NCI-H2227 (cell line): ENCODE data around the gene TRIM32.

Experiments
- DNase-seq: peaks from one replicate; lab custom pipeline; 2025; ENCODE audit not compliant: unreplicated experiment; lab: John Stamatoyannopoulos, UW

Gene TRIM32, protein sequence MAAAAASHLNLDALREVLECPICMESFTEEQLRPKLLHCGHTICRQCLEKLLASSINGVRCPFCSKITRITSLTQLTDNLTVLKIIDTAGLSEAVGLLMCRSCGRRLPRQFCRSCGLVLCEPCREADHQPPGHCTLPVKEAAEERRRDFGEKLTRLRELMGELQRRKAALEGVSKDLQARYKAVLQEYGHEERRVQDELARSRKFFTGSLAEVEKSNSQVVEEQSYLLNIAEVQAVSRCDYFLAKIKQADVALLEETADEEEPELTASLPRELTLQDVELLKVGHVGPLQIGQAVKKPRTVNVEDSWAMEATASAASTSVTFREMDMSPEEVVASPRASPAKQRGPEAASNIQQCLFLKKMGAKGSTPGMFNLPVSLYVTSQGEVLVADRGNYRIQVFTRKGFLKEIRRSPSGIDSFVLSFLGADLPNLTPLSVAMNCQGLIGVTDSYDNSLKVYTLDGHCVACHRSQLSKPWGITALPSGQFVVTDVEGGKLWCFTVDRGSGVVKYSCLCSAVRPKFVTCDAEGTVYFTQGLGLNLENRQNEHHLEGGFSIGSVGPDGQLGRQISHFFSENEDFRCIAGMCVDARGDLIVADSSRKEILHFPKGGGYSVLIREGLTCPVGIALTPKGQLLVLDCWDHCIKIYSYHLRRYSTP

GRCh38 chr9:116687074-116687753 lies at the start of gene TRIM32:
TSS of gene TRIM32 (plus strand) at chr9:116687305. CDS start at chr9:116697743, 10,438 bp downstream.
- peak; percentile 93 for DNase-seq

DNA sequence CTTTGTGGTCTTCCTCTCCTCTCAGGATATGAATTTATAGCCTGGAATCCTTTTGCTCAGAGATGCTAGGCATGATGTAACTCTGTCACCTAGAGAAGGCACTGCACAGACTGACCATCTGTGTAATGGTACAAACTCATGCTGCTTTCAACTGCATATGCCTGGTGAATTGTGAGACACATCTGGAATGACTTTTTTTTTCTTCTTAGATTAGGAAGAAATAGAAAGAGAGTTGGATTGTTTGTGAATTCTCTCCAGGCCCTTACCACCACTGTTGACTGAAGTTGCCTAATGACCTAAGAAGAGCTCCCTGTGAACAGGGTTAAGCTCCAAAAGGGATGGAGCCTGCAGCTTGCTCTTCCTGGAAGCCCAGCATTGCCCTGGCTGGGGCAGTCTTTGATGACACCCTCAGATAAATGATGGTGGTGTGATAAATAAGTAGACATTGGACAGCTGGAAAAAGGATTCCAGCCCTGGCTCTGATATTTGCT lies 47.8 kb upstream of the TRIM32 start:
- DNase-seq, result no peak

- no peak for DNase-seq
Observed at GRCh38 chr9:116641292-116642059, 45.6 kb upstream of the TRIM32 start.

GRCh38 chr9:116643691-116644090 lies 43.4 kb upstream of the TRIM32 start:
- DNase-seq, result no peak

- DNase-seq, result no peak
Observed at GRCh38 chr9:116644091-116644688, 42.9 kb upstream of the TRIM32 start.

- DNase-seq, result no peak
Observed at GRCh38 chr9:116646661-116647514, 40.2 kb upstream of the TRIM32 start.

DNA sequence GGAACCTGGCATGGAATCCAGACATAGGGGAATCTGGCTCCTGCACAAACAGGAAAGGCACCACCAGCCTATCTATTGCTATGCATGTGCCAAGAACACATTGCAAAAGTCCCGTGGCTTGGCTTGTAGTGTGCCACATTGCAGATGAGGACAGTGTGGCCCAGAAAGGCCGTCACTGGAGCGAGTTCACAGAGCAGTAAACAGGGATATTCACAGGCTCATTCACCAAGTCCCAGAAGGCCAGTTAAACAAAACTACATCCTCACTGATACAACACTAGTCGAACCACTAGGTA lies 39.6 kb upstream of the TRIM32 start:
- DNase-seq, result no peak

GRCh38 chr9:116653348-116654058 lies 33.6 kb upstream of the TRIM32 start:
- DNase-seq, result no peak

- DNase-seq, result no peak
Observed at GRCh38 chr9:116654059-116654355, 33.1 kb upstream of the TRIM32 start.

- no peak for DNase-seq
Observed at GRCh38 chr9:116656501-116656971, 30.6 kb upstream of the TRIM32 start.

DNA sequence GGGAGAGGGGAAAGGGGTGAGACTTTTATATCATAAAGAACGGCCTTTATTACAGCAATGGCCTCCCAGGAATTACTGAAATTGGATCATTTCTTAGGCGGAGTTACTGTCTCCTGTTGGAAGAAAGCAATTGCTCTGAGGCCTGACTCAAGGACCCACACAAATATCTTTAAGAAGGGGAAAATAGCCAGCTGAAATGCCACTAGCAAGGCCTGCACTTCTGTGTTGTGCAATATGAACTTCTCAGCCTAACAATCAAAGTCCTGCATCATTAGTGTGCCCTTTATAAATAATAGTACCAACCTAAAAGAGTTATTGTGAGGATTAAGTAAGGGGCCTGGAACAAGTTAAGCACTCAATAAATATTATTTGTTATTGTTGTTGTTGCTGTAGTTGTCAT lies 30.1 kb upstream of the TRIM32 start:
- no peak for DNase-seq

GRCh38 chr9:116658265-116658664 lies 28.8 kb upstream of the TRIM32 start:
- DNase-seq, result no peak

- DNase-seq, result peak; percentile 58
Observed at GRCh38 chr9:116661037-116661954, 25.8 kb upstream of the TRIM32 start.

DNA sequence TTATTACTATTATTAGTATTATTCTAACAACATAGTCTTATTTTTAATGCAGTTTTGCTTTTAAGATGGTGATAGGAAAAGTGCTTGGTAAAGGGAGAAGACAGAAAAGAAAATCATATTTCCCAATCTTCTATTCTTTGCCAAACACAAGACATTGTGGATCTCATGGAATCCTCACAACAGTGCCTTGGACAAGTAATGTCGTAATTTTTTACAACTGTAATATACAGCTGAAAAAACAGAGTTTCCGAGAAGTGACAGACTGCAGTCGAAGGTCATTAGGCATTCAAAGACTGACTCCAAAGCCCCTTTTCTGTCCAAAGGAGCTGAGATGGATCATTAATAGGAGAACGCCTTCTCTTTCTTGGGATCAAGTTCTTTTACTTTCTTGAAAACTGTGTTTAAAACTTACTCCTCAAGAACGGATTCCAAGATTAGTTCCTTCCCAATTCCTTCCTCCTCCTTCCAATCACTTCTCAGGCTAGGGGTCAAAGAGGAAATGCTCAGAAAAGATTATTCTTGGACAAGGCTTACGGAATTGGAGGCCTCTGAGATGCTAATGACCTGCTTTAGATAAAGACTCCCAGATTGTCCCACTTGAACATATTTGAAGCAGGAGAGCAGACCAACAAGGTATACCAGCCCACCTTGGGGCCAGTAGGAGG lies 24.3 kb upstream of the TRIM32 start:
- no peak for DNase-seq

DNA sequence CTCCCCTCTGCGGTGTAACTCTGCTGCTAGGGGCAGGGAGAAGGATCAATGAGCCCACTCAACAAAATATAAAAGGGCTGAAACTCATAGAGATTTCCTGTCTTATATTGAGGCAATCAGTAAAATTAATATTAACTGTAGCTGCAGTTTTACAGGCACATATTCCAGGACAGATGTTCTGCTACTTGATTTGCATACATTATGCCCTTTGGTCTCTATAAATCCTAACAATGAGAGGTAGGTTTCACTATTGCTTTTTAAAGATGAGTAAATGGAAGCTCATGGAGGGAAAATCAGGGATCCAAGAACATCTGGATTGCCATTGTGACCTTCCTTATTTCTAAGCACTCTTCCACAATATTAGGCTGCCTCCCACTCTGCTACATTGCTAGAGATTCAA lies 23.5 kb upstream of the TRIM32 start:
- no peak for DNase-seq

DNA sequence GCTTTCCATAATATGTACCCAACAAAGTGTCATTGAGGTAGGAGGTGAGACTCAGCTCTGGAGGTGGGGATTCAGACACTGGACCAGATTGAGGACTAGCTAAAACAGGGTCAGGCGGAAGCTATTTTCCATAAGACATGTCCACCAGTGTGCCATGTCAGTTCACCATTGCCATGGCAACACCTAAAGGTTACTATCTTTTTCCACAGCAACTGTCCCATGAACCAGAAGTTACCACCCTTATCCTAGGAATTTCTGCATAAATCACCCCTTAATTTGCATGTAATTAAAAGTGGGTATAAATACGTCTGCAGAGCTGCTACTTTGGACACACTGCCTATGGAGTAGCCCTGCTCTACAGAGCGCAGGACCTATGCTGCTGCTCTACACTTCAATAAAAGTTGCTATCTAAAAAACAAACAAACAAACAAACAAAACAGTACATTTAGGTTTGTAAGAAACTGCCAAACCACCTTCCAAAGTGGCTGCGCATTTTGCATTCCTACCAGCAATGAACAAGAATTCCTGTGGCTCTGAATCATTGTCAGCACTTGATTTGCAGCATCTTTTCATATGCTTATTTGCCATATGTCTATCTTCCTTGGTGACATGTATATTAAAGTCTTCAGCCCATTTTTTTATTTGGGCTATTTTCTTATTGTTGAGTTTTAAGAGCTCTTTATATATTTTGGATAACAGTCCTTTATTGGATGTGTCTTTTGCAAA lies 18.0 kb upstream of the TRIM32 start:
- no peak for DNase-seq

DNA sequence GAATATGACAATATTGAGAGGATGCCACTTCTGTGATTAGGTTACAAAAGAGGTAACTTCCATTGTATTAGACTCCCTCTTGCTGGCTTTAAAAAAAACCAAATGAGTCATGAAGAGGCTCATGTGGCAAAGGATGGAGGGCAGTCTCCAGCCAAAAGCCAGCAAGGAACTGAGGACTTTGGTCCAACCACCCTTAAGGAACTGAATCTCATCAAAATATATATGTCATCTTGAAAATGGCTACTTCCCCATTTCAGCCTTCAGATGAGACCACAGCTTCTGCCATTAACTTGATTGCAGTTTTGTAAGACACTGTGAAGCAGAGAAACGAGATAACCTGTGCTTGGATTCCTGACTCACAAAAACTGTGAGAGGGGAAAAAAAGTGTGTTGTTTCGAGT lies 15.5 kb upstream of the TRIM32 start:
- DNase-seq, result no peak
